GM18870 (cell line): ENCODE results near the gene NT5M.
A peak's percentile ranks its signal among the peaks of the same experiment; 100 is the strongest.
"Not testable (repeated sequence)": the region's sequence is repeated elsewhere in the genome, so short reads cannot be mapped to it uniquely, and the experiment has no call there.

Source experiments
- ATAC-seq: cut with Tn5 transposase; IDR thresholded peaks from one replicate; pipeline ENCODE4 v1.9.1; 2021; ENCODE audit warnings: moderate library complexity; ENCODE audit not compliant: unreplicated experiment

Gene NT5M

DNA sequence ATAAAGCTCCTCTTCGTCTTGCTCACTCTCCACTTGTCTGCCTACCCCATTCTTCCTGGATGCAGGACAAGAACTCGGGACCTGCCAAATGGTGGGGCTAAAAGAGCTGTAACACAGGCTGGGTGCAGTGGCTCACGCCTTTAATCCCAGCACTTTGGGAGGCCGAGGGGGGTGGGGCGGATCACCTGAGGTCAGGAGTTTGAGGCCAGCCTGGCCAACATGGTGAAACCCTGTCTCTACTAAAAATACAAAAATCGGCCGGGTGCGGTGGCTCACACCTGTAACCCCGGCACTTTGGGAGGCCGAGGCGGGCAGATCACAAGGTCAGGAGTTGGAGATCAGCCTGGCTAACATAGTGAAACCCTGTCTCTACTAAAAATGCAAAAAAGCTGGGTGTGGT is 1.5 kb upstream of the NT5M start:
- ATAC-seq: not testable (repeated sequence)

DNA sequence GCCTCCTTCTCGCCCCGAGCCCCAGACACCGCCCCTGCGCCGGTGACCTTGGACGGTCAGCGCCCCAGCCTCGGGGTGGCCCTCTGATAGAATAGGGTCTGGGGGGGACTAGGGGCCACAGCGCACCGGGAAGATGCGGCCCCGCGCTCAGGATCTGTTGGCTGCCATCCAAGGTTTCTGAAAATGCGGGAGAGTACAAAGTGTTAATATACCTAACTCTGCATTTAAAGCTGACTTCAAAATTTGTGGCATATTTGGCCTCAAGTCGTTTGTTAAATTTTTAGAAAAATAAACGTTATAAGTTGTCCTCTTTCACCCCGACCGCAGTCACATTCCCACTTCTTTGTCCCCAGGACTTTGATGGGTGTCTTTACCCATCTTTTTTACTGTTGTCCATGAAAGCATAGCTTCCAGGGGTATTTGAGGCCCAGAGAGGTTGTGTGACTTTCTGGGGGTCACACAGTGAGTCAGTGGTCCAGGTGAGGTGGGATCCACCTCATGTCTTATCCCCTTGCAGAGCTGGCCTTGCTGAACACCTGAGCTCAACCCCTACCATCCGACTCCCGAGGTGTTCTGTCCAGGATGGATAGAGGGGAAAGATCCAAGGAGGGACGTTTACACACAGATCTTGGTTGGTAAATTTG is 796 bp downstream of the NT5M start:
- ATAC-seq: no peak

DNA sequence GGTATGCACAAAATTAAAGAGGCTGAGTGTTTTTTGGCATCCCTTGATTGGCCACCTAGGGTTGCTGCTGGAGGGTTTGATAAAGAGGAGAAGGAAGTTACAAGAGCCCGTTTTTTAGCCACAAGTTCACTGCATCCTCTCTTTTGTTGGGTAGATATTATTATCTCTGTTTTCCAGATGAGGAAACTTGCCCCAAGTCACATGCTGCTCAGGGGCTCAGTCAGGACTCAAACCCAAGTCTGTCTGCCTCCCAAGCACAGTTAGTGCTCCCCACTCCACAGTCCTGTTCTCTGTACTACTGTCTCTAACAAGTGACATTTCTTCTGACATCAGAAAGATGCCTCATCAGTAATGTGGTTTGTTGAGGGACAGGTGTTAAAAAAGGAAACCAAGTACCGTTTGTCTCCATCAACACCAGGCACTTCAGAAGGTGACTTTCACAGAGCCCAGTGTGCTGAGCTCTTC is 1.4 kb downstream of the NT5M start:
- ATAC-seq: no peak

DNA sequence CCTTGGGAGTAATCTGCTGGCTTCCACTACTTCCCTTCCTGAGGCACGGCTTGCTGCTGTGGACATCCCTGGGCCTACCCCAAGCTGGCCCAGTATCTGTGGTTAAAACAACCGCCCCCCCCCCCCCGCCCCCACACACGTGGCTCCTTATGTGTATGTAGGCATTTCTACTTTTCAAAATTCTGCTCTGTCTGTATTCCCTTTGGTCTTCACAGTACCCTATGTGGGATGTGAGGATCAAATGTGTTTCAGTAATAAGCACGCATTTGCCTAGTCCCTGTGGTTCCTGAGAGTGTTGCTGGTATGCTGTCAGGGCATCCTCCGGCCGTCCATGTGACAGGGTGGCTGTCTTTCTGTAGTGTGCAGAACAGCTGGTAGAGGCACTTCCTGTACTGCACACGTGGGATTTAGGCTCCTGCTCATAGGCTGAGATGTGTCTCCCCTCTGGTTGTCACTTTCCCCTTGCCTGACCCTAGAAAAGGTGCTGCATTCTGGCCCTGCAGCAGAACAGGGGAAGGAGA is 2.2 kb downstream of the NT5M start:
- ATAC-seq: peak; percentile 78

DNA sequence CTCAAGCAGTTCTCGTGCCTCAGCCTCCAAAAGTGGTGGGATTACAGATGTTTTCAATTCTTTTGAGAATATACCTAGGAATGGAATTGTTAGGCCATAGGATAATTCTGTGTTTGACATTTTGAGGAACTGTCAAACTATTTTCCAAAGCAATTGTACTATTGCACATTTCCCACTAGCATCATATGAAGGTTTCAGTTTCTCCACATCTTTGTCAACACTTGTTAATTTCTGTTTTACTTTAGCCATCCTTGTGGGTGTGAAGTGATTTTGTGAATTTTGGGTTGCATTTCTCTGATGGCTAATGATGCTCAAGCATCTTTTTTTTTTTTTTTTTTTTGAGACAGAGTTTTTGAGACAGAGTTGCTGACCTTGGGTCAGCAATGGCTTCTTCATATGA is 6.2 kb downstream of the NT5M start:
- no peak for ATAC-seq

DNA sequence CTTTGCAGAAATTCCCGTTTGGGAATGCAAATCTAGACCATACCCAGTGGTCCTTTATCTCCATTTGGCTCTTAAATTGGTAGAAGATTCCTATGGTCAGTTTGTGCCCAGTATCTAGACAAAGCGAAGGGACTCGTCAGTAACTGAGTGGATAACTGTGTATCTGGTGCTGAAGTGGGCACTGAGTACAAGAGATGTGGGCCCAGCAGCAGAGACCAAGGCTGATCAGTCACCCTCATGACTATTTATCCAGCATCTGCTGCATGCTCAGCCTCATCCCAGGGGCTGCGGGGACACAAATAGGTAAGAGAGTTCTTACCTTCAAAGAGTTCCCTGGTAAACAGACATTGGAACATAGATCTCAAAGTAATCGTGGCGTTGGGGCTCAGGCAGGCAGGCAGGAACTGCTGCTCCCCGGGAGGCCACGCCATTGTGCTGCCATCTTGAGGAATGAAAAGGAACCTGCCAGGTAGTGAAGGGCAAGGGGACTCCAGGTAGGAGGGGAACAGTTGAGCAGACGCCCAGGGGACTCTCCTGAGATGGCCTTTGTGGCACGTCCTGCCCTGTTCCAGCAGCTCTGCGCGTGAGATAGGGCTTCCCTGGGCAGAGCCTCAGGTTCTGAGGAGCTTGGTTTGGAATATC is 10.3 kb downstream of the NT5M start:
- ATAC-seq: no peak

DNA sequence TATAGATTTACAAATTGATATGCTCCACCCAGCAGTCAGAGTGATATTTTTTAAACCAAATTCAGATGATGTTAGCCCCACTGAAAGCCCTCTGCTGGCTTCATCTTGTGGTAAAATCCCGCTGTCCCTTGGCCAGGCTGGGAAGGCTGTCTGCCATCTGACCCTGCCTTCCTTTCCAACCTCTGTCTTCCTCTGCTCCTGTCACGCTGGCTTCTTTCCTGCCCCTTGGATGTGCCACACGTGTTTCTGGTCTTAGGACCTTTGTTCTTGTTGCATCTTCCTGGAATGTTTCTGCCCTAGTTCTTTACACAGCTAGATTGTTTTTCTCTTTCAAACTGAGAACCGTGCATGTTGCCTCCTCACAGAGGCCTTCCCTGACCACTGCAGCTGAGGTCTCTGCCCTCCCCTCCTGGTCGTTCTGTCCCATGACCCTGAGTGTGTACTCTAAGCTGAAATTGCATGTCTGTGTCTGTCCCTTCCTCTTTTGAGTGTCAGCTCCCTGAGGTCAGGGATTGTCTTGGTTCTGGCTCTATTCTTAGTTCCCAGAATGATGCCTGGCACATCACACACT is 11.4 kb downstream of the NT5M start:
- no peak for ATAC-seq

DNA sequence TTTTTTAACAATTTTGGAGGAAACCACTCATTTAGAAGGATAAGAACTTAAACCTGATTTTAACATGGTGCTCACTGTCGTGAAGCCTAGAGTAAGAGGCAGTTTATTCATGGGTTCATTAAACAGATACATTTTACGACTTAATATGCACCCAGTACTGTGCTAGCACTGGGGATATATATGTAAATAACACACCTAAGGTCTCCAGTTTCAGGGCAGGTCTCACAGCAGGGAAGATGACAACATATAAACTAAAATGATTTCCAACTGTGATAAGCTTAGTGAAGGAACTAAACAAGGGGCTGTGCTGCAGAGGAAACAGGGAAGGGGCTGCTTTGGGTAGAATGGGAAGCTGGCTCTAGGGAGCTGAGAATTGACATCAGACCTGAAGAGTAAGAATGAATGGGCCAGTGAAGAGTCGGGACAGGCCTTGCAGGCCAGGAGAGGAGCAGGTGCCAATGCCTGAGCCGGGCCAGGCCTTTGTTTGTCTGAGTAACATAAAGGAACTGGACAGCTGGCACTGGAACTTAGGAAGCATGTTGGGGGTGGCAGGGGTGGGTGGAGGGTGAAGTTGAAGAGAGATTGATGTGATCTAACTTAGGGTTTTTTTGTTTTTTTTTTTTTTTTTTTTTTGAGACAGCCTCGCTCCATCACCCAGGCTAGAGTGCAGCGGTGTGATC is 12.1 kb downstream of the NT5M start:
- ATAC-seq: no peak

DNA sequence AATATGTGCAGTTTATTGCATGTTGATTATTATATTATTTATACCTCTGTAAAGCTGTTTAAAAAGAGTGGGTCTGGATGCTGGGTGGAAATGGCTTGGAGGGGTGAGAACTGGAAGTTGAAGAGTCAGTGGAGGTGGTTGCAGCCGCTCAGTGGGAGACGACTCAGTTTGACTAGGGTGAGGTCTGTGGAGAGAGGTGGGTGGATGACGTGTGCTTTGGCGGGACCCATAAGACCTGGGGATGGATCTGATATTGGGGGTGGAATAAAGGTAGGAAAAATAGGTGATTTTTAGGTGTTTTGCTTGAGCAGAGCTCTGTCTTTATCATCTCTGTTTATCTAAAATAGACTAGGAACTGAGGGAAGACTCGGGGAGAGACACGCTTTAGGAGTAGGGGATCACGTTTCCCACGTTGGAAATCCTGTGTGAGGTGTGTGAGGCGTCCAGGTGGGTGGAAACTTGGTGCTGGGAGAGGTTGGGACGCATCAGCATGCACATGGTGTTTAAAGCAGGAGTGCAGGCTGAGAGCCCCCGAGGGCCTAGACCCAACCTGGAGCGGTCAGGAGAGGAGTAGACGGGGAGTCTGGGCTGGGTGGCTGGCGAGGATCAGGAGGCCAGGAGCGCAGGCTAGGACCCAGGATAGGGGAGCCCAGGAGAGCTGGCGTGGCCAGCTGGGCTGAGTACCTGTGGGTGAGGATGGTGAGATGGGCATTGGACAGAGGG is 17.2 kb downstream of the NT5M start:
- no peak for ATAC-seq

DNA sequence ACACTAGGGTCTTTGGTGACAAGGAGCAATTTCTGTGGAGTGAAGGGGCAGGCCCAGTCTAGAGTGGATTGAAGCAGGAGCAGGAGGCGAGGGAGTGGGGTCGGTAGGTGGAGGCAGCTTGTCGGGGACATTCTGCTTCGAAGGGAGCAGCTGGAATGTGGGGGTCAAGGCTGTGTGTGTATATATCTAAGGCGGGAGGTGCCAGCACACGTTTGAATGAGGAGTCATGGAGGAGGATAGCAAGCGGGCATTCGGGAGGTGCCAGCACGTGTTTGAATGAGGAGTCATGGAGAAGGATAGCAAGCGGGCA is 17.7 kb downstream of the NT5M start:
- no peak for ATAC-seq

DNA sequence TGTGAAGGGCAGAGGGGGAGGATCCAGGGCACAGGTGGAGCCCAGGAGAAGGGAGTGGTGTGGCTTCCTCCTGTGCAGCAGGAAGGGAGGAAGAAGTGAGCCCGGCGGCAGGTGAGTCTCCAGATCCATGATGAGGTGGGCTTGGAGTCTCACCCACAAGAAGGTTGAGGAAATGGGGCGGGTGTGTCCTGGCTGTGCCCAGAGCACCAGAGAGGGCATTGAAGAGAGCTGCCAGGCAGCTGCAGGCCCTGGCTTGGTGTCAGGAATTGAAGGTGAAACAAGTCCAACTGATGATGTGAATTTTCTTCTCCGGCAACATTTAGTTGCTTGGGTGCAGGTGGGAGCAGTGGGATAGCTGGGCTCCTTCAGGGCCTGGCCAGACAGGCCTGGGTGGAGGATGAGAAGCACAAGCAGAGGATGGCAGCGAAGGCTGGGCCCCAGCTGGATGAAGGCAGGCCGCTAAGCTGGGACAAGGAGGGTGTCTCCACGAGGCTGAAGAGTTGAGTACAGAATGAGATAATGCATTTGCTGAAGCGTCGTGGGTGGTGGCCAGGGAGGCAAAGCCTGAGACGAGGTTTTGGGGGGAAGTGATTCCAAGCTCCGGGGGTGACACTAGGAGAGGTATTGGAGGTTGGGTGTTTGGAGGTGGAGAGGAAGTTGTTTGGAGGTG is 18.3 kb downstream of the NT5M start:
- no peak for ATAC-seq

DNA sequence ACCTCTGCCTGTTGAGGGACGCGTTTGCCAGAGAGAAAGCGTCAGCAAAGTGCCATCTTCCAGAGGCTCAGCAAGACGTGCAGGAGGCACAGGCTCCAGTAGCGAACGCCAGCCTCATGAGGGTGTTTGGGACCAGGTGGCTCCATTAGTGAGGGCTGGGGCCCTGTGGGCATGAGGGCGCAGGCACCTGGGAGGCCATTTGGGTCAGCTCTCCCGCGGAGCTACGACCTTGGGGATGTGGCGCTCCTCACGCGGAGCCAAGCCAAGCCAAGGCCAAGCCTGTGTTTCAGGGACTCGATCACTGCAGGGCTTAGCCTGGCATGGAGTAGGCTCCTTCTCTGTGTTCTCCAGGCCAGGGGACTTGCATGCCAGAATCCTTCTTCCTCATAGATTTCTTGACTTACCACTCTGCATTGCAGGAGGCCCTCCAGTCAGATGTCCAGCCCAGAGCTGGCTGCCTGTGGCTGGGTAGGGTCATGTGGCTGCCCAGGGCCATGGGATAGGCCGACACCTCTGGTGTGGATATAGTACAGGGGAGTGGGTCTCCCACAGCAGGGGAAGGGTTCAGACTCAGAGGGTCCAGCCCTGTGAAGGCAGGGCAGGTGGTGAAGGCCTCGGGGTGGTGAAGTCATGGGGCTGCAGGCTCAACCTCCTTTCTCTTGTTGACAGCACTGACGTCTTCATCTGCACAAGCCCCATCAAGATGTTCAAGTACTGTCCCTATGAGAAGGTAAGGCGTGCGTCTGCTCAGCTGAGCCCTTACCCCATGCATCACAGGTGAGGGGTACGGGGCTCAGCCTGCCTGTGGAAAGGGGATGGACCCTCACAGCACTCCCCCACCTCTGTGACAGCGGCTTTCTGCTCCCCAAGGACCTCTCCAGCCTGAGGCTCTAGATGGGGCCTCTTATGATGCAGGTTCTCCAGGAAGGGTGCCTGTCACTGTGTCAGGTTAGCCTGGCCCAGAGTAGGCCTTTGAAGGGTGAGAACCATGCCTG is 19.6 kb downstream of the NT5M start:
- ATAC-seq: no peak

DNA sequence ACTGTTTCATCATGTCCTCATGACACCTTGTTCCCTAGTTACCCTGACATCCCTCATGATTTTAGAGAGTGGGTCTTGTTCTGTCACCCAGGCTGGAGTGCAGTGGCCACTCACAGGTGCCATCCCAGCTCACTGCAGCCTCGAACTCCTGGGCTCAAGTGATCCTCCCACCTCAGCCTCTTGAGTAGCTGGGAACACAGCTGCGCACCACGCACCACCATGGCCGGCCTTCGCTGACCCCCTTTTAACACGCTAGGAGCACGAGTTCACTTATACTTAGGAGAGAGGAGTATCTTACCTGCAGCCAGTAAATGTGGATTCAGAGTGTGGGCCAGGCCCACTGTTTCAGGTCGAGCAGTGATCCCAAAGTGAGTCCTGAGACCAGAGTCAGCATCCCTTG is 21.4 kb downstream of the NT5M start:
- ATAC-seq: no peak

DNA sequence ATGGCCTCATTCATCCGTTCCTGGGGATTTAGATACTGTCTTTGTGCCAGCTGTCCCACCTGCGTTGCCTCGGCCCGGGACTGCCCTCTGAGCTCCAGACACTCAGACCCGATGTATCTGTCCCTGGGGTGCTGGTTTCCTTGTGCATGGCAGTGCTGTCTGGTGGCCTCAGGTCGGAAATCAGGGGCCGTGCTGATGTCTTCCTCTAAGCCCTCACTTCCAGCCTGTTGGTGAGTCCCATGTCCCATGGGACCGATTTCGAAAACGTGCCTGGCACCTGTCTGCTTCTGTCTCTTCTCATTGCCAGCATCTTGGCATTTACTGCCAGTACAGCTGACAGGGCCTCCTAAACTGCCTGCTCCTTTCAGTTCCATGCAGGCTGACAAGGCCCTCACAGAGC is 22.1 kb downstream of the NT5M start:
- no peak for ATAC-seq

DNA sequence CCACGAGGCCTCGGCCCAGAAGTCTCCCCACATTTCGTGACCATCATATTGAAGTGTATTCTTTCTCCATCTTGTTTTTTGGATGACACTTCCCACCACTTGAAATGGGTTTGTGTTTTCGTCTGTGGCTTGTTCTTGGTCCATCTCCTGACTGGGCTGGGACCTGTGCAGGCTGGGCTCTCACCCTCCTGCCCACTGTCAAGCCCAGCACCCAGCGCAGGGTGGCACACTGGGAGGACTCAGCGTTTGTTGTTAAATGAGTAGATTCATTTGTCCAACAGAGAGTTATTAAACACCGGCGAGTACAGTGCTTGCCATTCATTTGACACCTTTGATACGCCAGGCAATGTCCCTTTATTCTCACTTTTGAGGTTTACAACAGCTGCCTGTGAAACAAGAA is 22.6 kb downstream of the NT5M start:
- ATAC-seq: no peak

DNA sequence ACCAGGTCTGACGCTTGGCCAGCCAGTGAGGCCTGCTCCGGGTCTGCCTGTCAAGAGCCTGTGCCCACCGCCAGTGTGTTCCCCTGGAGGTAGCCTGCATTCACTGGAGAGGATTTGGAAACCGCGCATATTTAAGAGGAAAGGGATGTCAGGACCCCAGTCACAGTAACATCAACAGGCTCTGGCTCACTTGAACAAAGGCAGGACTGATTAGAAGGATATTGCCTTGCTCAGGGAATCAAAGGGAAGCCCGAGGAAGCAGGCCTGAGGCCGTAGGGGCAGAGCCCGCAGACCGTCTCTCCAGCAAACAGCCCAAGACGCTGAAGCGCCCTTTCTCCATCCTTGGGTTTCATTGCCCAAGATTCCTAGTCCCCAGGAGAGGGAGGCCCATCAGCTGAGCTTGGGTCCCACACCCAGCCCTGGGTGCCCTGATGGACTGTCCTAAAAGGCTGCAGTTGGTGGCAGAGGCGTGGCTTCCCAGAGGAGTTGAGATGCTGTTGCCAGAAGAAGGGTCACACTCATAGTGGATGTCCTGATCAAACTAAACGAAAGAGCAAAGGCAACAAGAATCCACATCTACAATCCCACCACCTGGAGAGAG is 23.2 kb downstream of the NT5M start:
- ATAC-seq: no peak

DNA sequence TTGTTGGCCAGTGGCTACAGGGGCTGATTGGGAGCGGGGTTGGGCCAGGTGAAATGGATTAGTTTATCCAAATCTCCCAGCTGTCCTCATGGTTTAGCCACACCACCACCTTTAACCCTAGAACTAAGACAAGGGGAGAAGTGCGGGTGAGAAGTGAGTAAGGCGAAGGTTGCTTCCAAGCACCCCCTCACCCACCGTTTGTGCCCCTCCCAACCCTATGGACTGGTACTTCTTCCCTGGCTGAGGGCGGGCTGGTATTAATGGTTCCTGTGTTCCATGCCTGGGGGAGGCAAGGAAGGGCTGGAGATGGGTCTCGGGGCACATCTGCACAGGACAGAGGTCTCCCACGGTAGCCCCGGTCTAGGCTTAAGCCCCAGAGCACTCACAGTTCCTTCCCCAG is 25.1 kb downstream of the NT5M start:
- ATAC-seq: no peak

DNA sequence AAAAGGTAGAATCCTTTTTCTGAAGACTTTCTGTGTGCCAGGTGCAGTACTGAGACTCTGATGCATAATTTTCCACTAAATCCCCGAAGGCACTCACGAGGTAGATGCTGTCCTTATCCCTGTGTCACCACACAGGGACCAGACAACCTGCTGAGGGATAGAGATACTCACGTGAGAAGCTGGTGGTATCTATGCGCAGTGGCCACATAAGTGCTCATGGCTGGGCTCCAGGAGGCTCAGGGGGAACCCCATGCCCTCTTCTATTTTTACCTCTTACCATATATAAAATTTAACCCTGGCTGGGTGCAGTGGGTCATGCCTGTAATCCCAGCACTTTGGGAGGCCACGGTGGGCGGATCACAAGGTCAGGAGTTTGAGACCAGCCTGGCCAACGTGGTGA is 38.3 kb downstream of the NT5M start:
- ATAC-seq: no peak

DNA sequence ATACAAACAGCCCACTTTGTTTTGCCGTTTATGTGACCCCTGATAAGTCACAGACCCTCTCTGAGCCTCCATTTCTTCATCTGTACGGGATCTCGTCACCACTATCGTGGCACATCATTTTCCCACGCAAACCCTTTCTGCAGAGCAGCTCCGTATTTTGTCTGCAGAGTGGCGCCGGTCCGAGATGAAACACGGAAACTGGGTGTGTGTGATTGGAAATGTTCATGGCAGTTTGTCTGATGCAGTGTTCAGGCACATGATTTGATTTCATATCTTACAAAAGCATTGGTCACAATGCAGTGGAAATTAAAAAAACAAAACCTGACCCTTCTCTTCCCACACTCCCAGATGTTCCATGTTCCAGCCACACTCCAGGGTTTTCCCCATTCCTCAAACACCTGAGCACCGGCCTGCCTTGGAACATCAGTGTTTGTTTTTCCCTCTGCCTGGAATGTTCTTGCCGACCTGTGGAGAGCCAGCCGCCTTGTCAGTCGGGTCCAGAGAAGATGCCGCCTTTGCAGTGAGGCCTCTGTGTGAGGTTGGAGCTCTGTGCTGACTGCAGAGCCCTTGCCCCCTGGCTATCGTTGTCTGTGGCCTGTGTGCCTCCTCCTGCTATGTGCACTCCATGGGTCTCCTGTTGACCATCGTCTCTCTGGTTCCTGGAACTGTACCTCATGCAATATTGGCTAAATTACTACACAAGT is 39.2 kb downstream of the NT5M start:
- no peak for ATAC-seq
